Measurements from ENCODE around the gene INTS6L.

The INTS6L gene

GRCh38 chrX:135544338-135544948 lies 24.0 kb downstream of the INTS6L start:
- H3K36me3 ChIP-seq (ENCODE audit: low read length): no peaks in the 10 kb centered on the region; the same call in 1 of the 2 replicates
- H4K20me1 ChIP-seq (ENCODE audit: low read depth, low read length): no peaks in the 10 kb centered on the region
- no peaks in the 10 kb centered on the region for H3K9me3 ChIP-seq (ENCODE audit: insufficient read depth, low read length)
- H3K4me3 ChIP-seq (ENCODE audit: insufficient read depth, low read length, poor library complexity, severe bottlenecking): no peak overlapping the region
- no peaks in the 10 kb centered on the region for H3K9me2 ChIP-seq (replicated peaks; ENCODE audit: insufficient read depth, low read length)
- H3K9ac ChIP-seq (ENCODE audit: low read length): peak overlapping the region; percentile 34; the same call in 1 of the 2 replicates
- peaks cover 12% of the 10 kb centered on the region; the same call in 1 of the 2 replicates for H3K79me2 ChIP-seq (ENCODE audit: insufficient read depth, low read length)
- no peak for TF ChIP-seq CTCF (IDR thresholded peaks at IDR 0.05; ENCODE audit: insufficient read depth, low read length, poor library complexity, severe bottlenecking)
- TF ChIP-seq EZH2phosphoT487 (conservative IDR thresholded peaks at IDR 0.05; ENCODE audit: low read length): no peak
- H3K27ac ChIP-seq (ENCODE audit: low read depth, low read length): peak overlapping the region; percentile 64
- no peaks in the 10 kb centered on the region for H3K27me3 ChIP-seq (ENCODE audit: low read length)
- no peaks in the 10 kb centered on the region for H3F3A ChIP-seq (ENCODE audit: insufficient read depth)
- peak overlapping the region; percentile 74 for H2AFZ ChIP-seq (ENCODE audit: low read depth, low read length, severe bottlenecking)
- H3K4me2 ChIP-seq (ENCODE audit: low read depth, low read length, poor library complexity, severe bottlenecking): peak overlapping the region; percentile 57

- TF ChIP-seq EZH2phosphoT487 (conservative IDR thresholded peaks at IDR 0.05; ENCODE audit: low read length) (no peak), CTCF (IDR thresholded peaks at IDR 0.05; ENCODE audit: insufficient read depth, low read length, poor library complexity, severe bottlenecking) (no peak)
- Histone ChIP-seq H2AFZ (ENCODE audit: low read depth, low read length, severe bottlenecking) (no peak overlapping the region), H3K9me2 (replicated peaks; ENCODE audit: insufficient read depth, low read length) (no peaks in the 10 kb centered on the region), H3K9me3 (ENCODE audit: insufficient read depth, low read length) (no peaks in the 10 kb centered on the region), H4K20me1 (ENCODE audit: low read depth, low read length) (no peaks in the 10 kb centered on the region), H3K27me3 (ENCODE audit: low read length) (no peaks in the 10 kb centered on the region), H3K4me2 (ENCODE audit: low read depth, low read length, poor library complexity, severe bottlenecking) (no peak overlapping the region), H3K9ac (ENCODE audit: low read length) (no peak overlapping the region), H3F3A (ENCODE audit: insufficient read depth) (no peaks in the 10 kb centered on the region), H3K36me3 (ENCODE audit: low read length) (no peaks in the 10 kb centered on the region; the same call in 1 of the 2 replicates), H3K27ac (ENCODE audit: low read depth, low read length) (no peak overlapping the region), H3K79me2 (ENCODE audit: insufficient read depth, low read length) (peaks cover 8% of the 10 kb centered on the region; the same call in 1 of the 2 replicates), H3K4me3 (ENCODE audit: insufficient read depth, low read length, poor library complexity, severe bottlenecking) (no peak overlapping the region)
Measured at GRCh38 chrX:135547767-135548166, 27.3 kb downstream of the INTS6L start.

GRCh38 chrX:135549519-135549918 lies 29.1 kb downstream of the INTS6L start:
- Histone ChIP-seq H3K36me3 (ENCODE audit: low read length) (no peaks in the 10 kb centered on the region; the same call in 1 of the 2 replicates), H3K79me2 (ENCODE audit: insufficient read depth, low read length) (peaks cover 8% of the 10 kb centered on the region; the same call in 1 of the 2 replicates)

More at GRCh38 chrX:135549519-135549918, 29.1 kb downstream of the INTS6L start:
- no peak overlapping the region for H2AFZ ChIP-seq (ENCODE audit: low read depth, low read length, severe bottlenecking)
- no peak overlapping the region for H3K9ac ChIP-seq (ENCODE audit: low read length)
- H4K20me1 ChIP-seq (ENCODE audit: low read depth, low read length): no peaks in the 10 kb centered on the region
- H3F3A ChIP-seq (ENCODE audit: insufficient read depth): no peaks in the 10 kb centered on the region
- no peak overlapping the region for H3K4me3 ChIP-seq (ENCODE audit: insufficient read depth, low read length, poor library complexity, severe bottlenecking)
- TF ChIP-seq EZH2phosphoT487 (conservative IDR thresholded peaks at IDR 0.05; ENCODE audit: low read length) (no peak), CTCF (IDR thresholded peaks at IDR 0.05; ENCODE audit: insufficient read depth, low read length, poor library complexity, severe bottlenecking) (no peak)
- no peak overlapping the region for H3K27ac ChIP-seq (ENCODE audit: low read depth, low read length)
- H3K27me3 ChIP-seq (ENCODE audit: low read length): no peaks in the 10 kb centered on the region
- no peaks in the 10 kb centered on the region for H3K9me3 ChIP-seq (ENCODE audit: insufficient read depth, low read length)
- H3K4me2 ChIP-seq (ENCODE audit: low read depth, low read length, poor library complexity, severe bottlenecking): no peak overlapping the region
- no peaks in the 10 kb centered on the region for H3K9me2 ChIP-seq (replicated peaks; ENCODE audit: insufficient read depth, low read length)
